Ishikawa (cell line): ENCODE measurements around the gene DDI2.

ENCODE experiments used
- CEBPB ChIP-seq: IDR thresholded peaks from 2 replicates; pipeline ENCODE4 v1.6.1; 2012
- EGR1 ChIP-seq: IDR thresholded peaks from 2 replicates; pipeline ENCODE4 v1.6.1; 2012
- EP300 ChIP-seq: IDR thresholded peaks from 2 replicates; pipeline ENCODE4 v1.6.1; 2012; ENCODE audit warnings: borderline replicate concordance
- FOXM1 ChIP-seq: IDR thresholded peaks from 2 replicates; pipeline ENCODE4 v1.6.1; 2012; ENCODE audit warnings: low read depth, borderline replicate concordance
- NFIC ChIP-seq: IDR thresholded peaks from 2 replicates; pipeline ENCODE4 v1.6.1; 2012
- RAD21 ChIP-seq: IDR thresholded peaks from 2 replicates; pipeline ENCODE4 v1.6.1; 2012; ENCODE audit warnings: low read depth
- REST ChIP-seq: IDR thresholded peaks from 2 replicates; pipeline ENCODE4 v1.6.1; 2012; ENCODE audit warnings: low read depth, mild to moderate bottlenecking
- TAF1 ChIP-seq: IDR thresholded peaks from 2 replicates; pipeline ENCODE4 v1.6.1; 2012; ENCODE audit warnings: low read depth, mild to moderate bottlenecking
- TCF12 ChIP-seq: IDR thresholded peaks from 2 replicates; pipeline ENCODE4 v1.6.1; 2012; ENCODE audit warnings: low read depth
- TEAD4 ChIP-seq: IDR thresholded peaks from 2 replicates; pipeline ENCODE4 v1.6.1; 2012
- USF1 ChIP-seq: IDR thresholded peaks from 2 replicates; pipeline ENCODE4 v1.6.1; 2012
- YY1 ChIP-seq: IDR thresholded peaks from 2 replicates; pipeline ENCODE4 v1.6.1; 2012; ENCODE audit warnings: low read depth
- ZBTB7A ChIP-seq: IDR thresholded peaks from 2 replicates; pipeline ENCODE4 v1.6.1; 2012; ENCODE audit warnings: low read depth
- TF ChIP-seq, protein P1 (sequence below): IDR thresholded peaks from 2 replicates; pipeline ENCODE4 v1.6.1; 2012

GRCh38 chr1:15693371-15693770, 76.1 kb downstream of the DDI2 start:
- no peak for TF ChIP-seq YY1
- TF ChIP-seq RAD21 = no peak
- no peak for TF ChIP-seq EP300
- no peak for TF ChIP-seq TAF1
- TF ChIP-seq EGR1 = no peak
- no peak for TF ChIP-seq CEBPB
- TF ChIP-seq, protein P1, sequence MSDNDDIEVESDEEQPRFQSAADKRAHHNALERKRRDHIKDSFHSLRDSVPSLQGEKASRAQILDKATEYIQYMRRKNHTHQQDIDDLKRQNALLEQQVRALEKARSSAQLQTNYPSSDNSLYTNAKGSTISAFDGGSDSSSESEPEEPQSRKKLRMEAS = no peak
- no peak for TF ChIP-seq ZBTB7A
- no peak for TF ChIP-seq NFIC
- TF ChIP-seq REST = no peak
- no peak for TF ChIP-seq TEAD4
- TF ChIP-seq FOXM1 = no peak
- no peak for TF ChIP-seq TCF12
- no peak for TF ChIP-seq USF1
